GM12801 (cell line): ENCODE data around the gene CELF2.

Experiments used
- CTCF ChIP-seq: IDR thresholded peaks from one replicate; pipeline ENCODE4 v1.5.1; 2011; ENCODE audit warnings: control low read depth; ENCODE audit not compliant: insufficient read length; ENCODE audit errors: extremely low read depth

Gene CELF2

DNA sequence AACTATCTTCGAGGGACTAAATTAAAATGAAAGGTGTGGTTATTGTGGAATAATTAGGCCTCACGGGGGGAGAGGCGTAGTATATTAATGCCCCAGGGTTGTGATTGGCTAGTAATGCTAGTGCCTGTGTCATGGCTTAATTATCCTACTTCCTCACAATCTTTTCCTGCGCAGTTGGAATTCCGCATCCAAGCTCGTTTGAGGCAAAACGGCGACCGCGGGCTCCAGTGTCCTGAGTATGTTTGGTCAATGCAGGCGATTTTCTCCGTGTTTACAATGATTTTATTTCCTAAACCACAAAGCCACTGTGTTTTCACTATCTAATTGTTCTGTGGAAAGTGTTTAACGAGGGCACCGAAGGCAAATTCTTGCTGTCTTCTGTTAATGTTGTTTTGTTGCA, 282.9 kb downstream of the CELF2 start:
- no peak for TF ChIP-seq CTCF

DNA sequence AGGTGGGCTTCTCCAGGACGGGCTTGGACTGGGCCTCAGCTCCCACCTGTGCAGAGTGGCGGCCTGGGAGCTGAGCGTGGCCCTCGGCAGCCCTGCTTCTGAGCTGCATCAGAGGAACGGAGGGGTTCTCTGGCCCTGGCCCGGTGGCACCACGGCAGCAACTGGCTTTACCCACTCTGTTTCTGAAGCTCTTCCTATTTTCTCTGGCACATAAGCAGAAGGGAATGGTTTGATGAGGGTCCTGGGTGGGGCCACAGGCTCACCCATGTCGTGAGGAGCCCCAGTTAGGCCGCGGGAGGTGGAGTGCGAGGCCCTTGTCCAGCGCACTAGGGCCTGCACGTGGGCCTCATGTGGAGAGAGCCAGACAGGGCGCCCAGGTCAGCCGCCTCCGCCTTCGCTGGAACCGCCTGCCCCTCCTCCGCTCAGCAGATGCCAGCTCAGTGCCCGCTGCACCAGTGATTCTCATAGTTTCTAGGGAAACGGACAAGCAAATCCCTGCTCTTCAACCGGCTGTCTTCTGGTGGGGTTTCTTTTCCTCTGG, 284.0 kb downstream of the CELF2 start:
- TF ChIP-seq CTCF: no peak

GRCh38 chr10:11302181-11302580, 284.5 kb downstream of the CELF2 start:
- TF ChIP-seq CTCF: no peak

DNA sequence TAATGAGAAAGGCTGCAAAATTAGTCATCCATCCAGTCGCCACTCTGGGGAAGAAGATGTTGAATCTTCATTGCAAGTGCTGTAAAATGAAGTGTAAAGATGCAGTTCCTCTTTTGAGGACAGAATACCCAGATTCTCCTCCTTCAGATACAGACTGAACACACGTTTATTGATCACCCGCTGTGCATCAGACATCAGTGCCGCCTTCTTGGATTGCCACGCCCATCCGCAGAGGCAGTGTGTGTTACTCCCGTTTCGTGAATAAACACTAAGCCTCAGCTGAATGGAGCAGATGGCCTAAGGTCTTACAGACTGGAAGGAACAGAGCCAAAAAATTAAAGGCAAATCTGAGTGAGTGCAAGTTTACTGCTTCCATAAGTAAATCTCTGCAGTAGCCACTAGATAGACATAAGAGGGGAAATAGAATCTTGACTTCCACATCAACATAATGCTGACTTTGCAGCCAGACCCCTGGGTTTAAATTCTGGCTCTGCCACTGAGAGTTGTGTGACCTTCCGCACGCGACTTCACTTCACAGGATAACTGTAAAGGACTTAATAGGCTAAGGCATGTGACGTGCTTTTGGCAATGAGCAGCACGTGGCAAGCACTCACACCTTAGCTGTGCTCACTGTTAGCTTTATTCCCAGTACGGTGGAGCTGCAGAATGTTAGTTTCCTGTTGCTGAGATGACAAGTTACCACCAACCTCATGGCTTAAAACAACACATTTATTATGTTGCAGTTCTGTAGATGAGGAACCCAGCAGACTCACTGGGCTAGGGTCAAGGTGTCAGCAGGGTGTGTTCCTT, 285.9 kb downstream of the CELF2 start:
- no peak for TF ChIP-seq CTCF

GRCh38 chr10:11304906-11305585, 287.4 kb downstream of the CELF2 start:
- TF ChIP-seq CTCF: no peak

- TF ChIP-seq CTCF: no peak
Measured at GRCh38 chr10:11305825-11306593, 288.3 kb downstream of the CELF2 start.

DNA sequence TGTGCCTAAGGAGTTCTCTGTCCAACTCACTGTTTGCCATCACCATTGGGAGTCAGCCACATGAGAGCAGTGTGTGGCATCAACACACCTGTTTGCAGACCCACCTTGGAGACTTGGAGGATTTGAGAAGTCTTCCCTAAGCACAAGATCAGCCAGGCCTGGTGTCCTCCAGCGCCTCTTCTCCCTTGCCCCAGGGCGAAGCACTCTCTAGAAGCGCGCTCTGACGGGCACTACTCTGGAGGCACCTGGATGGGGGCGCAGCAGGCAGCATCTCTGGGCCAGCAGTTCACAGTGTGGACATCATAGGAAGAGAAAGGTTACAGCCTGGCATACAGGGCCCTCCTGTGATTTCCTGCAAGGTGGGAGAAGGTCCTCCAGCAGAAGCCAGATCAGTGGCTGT, 289.3 kb downstream of the CELF2 start:
- no peak for TF ChIP-seq CTCF
